Dermis blood vessel endothelial cell (primary cell): ENCODE data around the gene SLC19A1. TPM values are rescaled to one million over a fixed set of nuclear protein-coding genes. Genes with fewer than 3 reads are reported as not detected.
"Not testable (repeated sequence)": the region's sequence is repeated elsewhere in the genome, so short reads cannot be mapped to it uniquely, and the experiment has no call there.

Source experiments
- DNase-seq: peaks from one replicate; pipeline ENCODE4 v3.0.0; 2010
- total RNA-seq: library from RNA; depleted of rRNA; stranded (reverse); fragments of >200 nt; gene quantifications from 2 replicates; pipeline ENCODE4 v1.2.3, GENCODE V29; 2014

The SLC19A1 gene
- total RNA-seq, 1 donor from 2014 or later: 5.8 TPM

- no peak for DNase-seq
These were observed 9.3 kb downstream of the SLC19A1 start for GRCh38 chr21:45532826-45533360.

GRCh38 chr21:45531393-45532215 is 10.6 kb downstream of the SLC19A1 start:
- no peak for DNase-seq

GRCh38 chr21:45531114-45531392 is 11.2 kb downstream of the SLC19A1 start:
- not testable (repeated sequence) for DNase-seq

GRCh38 chr21:45530423-45531113 is 11.7 kb downstream of the SLC19A1 start:
- DNase-seq: no peak

GRCh38 chr21:45529785-45530422 is 12.3 kb downstream of the SLC19A1 start:
- DNase-seq: no peak

GRCh38 chr21:45528981-45529784 is 13.1 kb downstream of the SLC19A1 start:
- no peak for DNase-seq

GRCh38 chr21:45528028-45528705 is 14.1 kb downstream of the SLC19A1 start:
- DNase-seq: no peak

GRCh38 chr21:45527151-45527999 is 14.9 kb downstream of the SLC19A1 start:
- DNase-seq: not testable (repeated sequence)

- DNase-seq: no peak
These were observed 16.3 kb downstream of the SLC19A1 start for GRCh38 chr21:45525910-45526306.

- no peak for DNase-seq
These were observed 16.9 kb downstream of the SLC19A1 start for GRCh38 chr21:45525153-45525909.

GRCh38 chr21:45524756-45525152 is 17.5 kb downstream of the SLC19A1 start:
- no peak for DNase-seq

- no peak for DNase-seq
These were observed 18.7 kb downstream of the SLC19A1 start for GRCh38 chr21:45523411-45524101.

- no peak for DNase-seq
These were observed 19.3 kb downstream of the SLC19A1 start for GRCh38 chr21:45522986-45523385.

GRCh38 chr21:45522381-45522780 is 19.9 kb downstream of the SLC19A1 start:
- no peak for DNase-seq

GRCh38 chr21:45521241-45521640 is 21.0 kb downstream of the SLC19A1 start:
- DNase-seq: no peak

- DNase-seq: no peak
These were observed 23.1 kb downstream of the SLC19A1 start for GRCh38 chr21:45519182-45519581.

GRCh38 chr21:45518742-45519141 is 23.5 kb downstream of the SLC19A1 start:
- peak; percentile 20 for DNase-seq

- DNase-seq: peak; percentile 40
These were observed 24.8 kb downstream of the SLC19A1 start for GRCh38 chr21:45517249-45518065.

GRCh38 chr21:45516671-45517151 is 25.5 kb downstream of the SLC19A1 start:
- no peak for DNase-seq
